ENCODE data around the gene SSBP3.

DNA sequence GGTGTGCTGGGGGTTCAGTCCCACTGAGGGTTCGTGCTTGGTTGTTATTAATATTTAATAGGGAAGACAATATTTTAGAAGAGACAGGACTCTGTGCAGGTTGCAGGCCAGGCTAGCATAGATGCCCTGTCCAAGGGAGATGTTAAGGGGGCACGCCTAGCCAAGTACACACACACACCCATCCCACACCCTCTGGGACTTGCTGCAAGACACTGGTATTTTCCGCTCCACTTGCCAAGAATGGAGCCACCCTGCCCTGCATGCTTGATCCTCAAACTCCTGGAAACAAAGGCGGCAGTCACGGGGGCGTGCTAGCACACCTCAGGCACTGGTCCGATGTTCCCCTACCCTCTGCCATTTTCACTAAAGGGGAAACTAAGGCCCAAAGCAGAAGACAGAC, 107.2 kb downstream of the SSBP3 start:
- TF ChIP-seq EZH2phosphoT487 (IDR thresholded peaks at IDR 0.05; ENCODE audit: borderline replicate concordance, low read length) = no peak
- no peak for TF ChIP-seq CTCF (conservative IDR thresholded peaks at IDR 0.05; ENCODE audit: low read depth, low read length)
- TF ChIP-seq EZH2 (IDR thresholded peaks at IDR 0.05; ENCODE audit: low read length, unreplicated experiment) = no peak
